ENCODE results near the gene CYP2U1. TPM values are rescaled to one million over a fixed set of nuclear protein-coding genes. Genes with fewer than 3 reads are reported as not detected.
"Not testable (repeated sequence)": the region's sequence is repeated elsewhere in the genome, so short reads cannot be mapped to it uniquely, and the experiment has no call there.

Gene CYP2U1
- total RNA-seq, 1 donor from 2014 or later = 7.8 TPM

- H3K27ac Mint-ChIP-seq = peak overlapping the region; percentile 86
- no peaks in the 10 kb centered on the region for H3K9me3 Mint-ChIP-seq
- H3K36me3 Mint-ChIP-seq = peaks cover 12% of the 10 kb centered on the region
- no peak for DNase-seq (ENCODE audit: extremely low spot score, unreplicated experiment)
- peaks cover 23% of the 10 kb centered on the region for H3K4me1 Mint-ChIP-seq (ENCODE audit: unreplicated experiment)
- H3K27me3 Mint-ChIP-seq = no peaks in the 10 kb centered on the region
- peak overlapping the region; percentile 40 for H3K4me3 Mint-ChIP-seq
- TF ChIP-seq, protein P1, sequence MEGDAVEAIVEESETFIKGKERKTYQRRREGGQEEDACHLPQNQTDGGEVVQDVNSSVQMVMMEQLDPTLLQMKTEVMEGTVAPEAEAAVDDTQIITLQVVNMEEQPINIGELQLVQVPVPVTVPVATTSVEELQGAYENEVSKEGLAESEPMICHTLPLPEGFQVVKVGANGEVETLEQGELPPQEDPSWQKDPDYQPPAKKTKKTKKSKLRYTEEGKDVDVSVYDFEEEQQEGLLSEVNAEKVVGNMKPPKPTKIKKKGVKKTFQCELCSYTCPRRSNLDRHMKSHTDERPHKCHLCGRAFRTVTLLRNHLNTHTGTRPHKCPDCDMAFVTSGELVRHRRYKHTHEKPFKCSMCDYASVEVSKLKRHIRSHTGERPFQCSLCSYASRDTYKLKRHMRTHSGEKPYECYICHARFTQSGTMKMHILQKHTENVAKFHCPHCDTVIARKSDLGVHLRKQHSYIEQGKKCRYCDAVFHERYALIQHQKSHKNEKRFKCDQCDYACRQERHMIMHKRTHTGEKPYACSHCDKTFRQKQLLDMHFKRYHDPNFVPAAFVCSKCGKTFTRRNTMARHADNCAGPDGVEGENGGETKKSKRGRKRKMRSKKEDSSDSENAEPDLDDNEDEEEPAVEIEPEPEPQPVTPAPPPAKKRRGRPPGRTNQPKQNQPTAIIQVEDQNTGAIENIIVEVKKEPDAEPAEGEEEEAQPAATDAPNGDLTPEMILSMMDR (conservative IDR thresholded peaks at IDR 0.05) = no peak
Measured at GRCh38 chr4:107900067-107900466, 31.3 kb upstream of the CYP2U1 start.

DNA sequence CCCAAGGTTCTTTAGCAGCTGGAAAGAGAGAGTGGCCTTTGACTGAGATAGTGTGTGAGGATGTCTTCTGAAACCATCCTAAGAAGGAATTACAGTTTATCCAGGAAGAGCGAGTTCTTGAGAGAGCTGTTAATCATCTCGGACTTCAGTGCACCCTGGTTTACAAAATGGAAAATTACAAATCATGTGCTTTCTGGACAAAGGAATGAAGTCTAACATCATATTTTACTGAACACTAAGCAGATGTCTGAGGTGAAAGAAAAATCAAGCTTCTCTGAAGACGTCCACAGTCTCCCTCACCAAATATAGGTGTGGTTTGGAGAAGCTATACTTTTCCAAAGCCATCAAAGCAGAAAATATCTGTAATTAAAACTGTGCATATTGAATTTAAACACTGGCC lies 30.8 kb upstream of the CYP2U1 start:
- H3K4me1 Mint-ChIP-seq (ENCODE audit: unreplicated experiment) = peaks cover 20% of the 10 kb centered on the region
- peaks cover 10% of the 10 kb centered on the region for H3K36me3 Mint-ChIP-seq
- TF ChIP-seq, protein P1 (conservative IDR thresholded peaks at IDR 0.05) = no peak
- peak overlapping the region; percentile 40 for H3K4me3 Mint-ChIP-seq
- DNase-seq (ENCODE audit: extremely low spot score, unreplicated experiment) = no peak
- H3K27ac Mint-ChIP-seq = peak overlapping the region; percentile 86
- no peaks in the 10 kb centered on the region for H3K9me3 Mint-ChIP-seq
- no peaks in the 10 kb centered on the region for H3K27me3 Mint-ChIP-seq

GRCh38 chr4:107901213-107901934 lies 30.0 kb upstream of the CYP2U1 start:
- Mint-ChIP-seq H3K27me3 (no peaks in the 10 kb centered on the region), H3K27ac (peak overlapping the region; percentile 86), H3K36me3 (peaks cover 10% of the 10 kb centered on the region), H3K9me3 (no peaks in the 10 kb centered on the region), H3K4me1 (ENCODE audit: unreplicated experiment) (peaks cover 15% of the 10 kb centered on the region), H3K4me3 (no peak overlapping the region)
- DNase-seq (ENCODE audit: extremely low spot score, unreplicated experiment) = no peak
- TF ChIP-seq, protein P1 (conservative IDR thresholded peaks at IDR 0.05) = no peak

DNA sequence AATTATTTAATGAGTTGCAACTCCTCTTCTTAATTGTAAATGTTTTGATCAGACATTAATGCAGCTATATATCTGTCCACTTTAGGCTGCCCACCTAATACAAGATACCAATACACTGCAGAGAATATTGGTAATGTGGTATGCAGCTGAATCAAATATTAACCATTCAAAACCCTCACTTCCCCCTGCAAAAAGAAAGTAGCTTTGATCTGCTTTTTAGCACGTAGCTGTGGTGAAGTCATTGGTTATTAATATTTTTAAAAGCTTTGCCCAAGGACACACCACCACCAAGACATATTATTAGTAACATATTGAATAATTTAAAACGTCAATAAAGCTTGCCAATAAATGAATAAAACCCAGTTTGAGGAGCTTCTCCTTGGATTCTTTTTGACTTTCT lies 28.6 kb upstream of the CYP2U1 start:
- H3K4me1 Mint-ChIP-seq (ENCODE audit: unreplicated experiment) = peaks cover 10% of the 10 kb centered on the region
- H3K4me3 Mint-ChIP-seq = no peak overlapping the region
- H3K9me3 Mint-ChIP-seq = no peaks in the 10 kb centered on the region
- no peak for DNase-seq (ENCODE audit: extremely low spot score, unreplicated experiment)
- H3K27ac Mint-ChIP-seq = no peak overlapping the region
- peaks cover 10% of the 10 kb centered on the region for H3K36me3 Mint-ChIP-seq
- TF ChIP-seq, protein P1 (conservative IDR thresholded peaks at IDR 0.05) = no peak
- H3K27me3 Mint-ChIP-seq = no peaks in the 10 kb centered on the region

GRCh38 chr4:107905082-107905481 lies 26.3 kb upstream of the CYP2U1 start:
- not testable (repeated sequence) for H3K9me3 Mint-ChIP-seq; H3K4me3 Mint-ChIP-seq; H3K27me3 Mint-ChIP-seq; H3K27ac Mint-ChIP-seq; DNase-seq (ENCODE audit: extremely low spot score, unreplicated experiment)
- Mint-ChIP-seq H3K4me1 (ENCODE audit: unreplicated experiment) (peaks cover 10% of the 10 kb centered on the region), H3K36me3 (peaks cover 26% of the 10 kb centered on the region)

DNA sequence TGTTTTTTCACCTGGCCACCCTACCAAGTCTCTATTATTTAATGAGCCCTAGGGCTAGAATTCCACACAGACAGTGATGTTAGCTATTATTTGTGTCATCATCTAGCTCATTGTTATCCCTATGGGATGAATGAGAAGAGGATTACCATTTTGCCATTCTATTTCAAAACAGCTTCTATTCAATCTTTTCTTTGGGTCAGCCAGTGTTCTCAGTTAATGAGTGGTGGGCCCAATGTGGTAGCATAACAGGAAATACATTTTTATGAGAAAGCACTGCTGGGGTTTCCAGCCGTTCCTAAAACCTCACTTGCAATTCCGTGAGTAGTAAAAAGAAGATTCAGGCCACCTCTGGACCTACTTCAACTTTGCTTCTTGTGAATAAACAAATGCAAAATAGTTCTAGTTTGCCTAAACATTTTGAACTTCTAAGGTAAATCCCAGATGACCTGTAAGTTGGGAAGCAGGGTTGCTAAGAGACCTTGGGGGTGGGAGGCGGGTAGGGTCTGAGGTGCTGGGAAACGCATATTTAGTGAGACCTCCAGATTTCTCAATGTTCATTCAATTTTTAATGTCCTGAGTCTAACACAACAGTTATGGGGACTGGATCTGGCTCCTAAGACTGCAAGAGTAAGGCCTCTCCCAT lies 24.8 kb upstream of the CYP2U1 start:
- no peak overlapping the region for H3K27ac Mint-ChIP-seq
- H3K4me3 Mint-ChIP-seq = no peak overlapping the region
- no peak for DNase-seq (ENCODE audit: extremely low spot score, unreplicated experiment)
- H3K36me3 Mint-ChIP-seq = peaks cover 26% of the 10 kb centered on the region
- TF ChIP-seq, protein P1 (conservative IDR thresholded peaks at IDR 0.05) = no peak
- no peaks in the 10 kb centered on the region for H3K9me3 Mint-ChIP-seq
- H3K27me3 Mint-ChIP-seq = no peaks in the 10 kb centered on the region
- H3K4me1 Mint-ChIP-seq (ENCODE audit: unreplicated experiment) = peaks cover 5% of the 10 kb centered on the region
